CD8-positive, alpha-beta memory T cell (primary cell): ENCODE data around the gene SAMSN1. TPM values are rescaled to one million over a fixed set of nuclear protein-coding genes. Genes with fewer than 3 reads are reported as not detected.

Experiments
- CTCF ChIA-PET: fragments of 350-600 bp; sonication (Branson Sonifier 250); formaldehyde crosslinking; loops from one replicate; lab custom pipeline; 2021; ENCODE audit warnings: antibody characterized with exemption; lab: Charles Lee
- POLR2A ChIA-PET: fragments of 350-600 bp; sonication (Branson Sonifier 250); formaldehyde crosslinking; loops from one replicate; lab custom pipeline; 2021; ENCODE audit warnings: antibody characterized with exemption; lab: Charles Lee
- DNase-seq, 5 donors: peaks; one replicate each; pipeline versions ENCODE4 v3.0.0 to v3.0.0-alpha.2; 2020 to 2022; ENCODE audit warnings: mixed read lengths in 1 of 5
- H3K27ac ChIP-seq: one replicate; pipeline ENCODE4 v1.7.0; 2013; ENCODE audit warnings: low read depth, mild to moderate bottlenecking, low read length, moderate library complexity
- H3K27me3 ChIP-seq: 2 replicates; pipeline ENCODE4 v1.7.0; 2013; ENCODE audit warnings: low read length, mild to moderate bottlenecking; ENCODE audit not compliant: insufficient read depth, poor library complexity, severe bottlenecking
- H3K36me3 ChIP-seq: 2 replicates; pipeline ENCODE4 v1.7.0; 2013; ENCODE audit warnings: mild to moderate bottlenecking, low read length, moderate library complexity; ENCODE audit not compliant: insufficient read depth
- H3K4me1 ChIP-seq: 2 replicates; pipeline ENCODE4 v1.7.0; 2013; ENCODE audit warnings: mild to moderate bottlenecking, low read length, moderate library complexity; ENCODE audit not compliant: insufficient read depth
- H3K4me3 ChIP-seq: 2 replicates; pipeline ENCODE4 v1.7.0; 2013; ENCODE audit warnings: mild to moderate bottlenecking, low read length
- H3K9me3 ChIP-seq: 2 replicates; pipeline ENCODE4 v1.7.0; 2013; ENCODE audit warnings: mild to moderate bottlenecking, low read length
- H3K27ac Mint-ChIP-seq, 8 donors: one replicate each; pipeline ENCODE4 v1.8.0; 2020 to 2021; ENCODE audit warnings: mixed read lengths in 8 of 8, mild to moderate bottlenecking in 6 of 8, inconsistent platforms in 3 of 8, moderate library complexity in 3 of 8
- H3K27me3 Mint-ChIP-seq, 2 donors: one replicate each; pipeline ENCODE4 v1.8.0; 2020 to 2021; ENCODE audit warnings: mixed read lengths in 2 of 2, mild to moderate bottlenecking in 1 of 2, moderate library complexity in 1 of 2
- H3K36me3 Mint-ChIP-seq, 3 donors: one replicate each; pipeline ENCODE4 v1.8.0; 2020 to 2021; ENCODE audit warnings: mixed read lengths in 3 of 3, inconsistent platforms in 1 of 3, mild to moderate bottlenecking in 1 of 3
- H3K4me1 Mint-ChIP-seq, 3 donors: one replicate each; pipeline ENCODE4 v1.8.0; 2020 to 2021; ENCODE audit warnings: mixed read lengths in 3 of 3, inconsistent platforms in 1 of 3, mild to moderate bottlenecking in 1 of 3
- H3K4me3 Mint-ChIP-seq, 7 donors: one replicate each; pipeline ENCODE4 v1.8.0; 2020 to 2021; ENCODE audit warnings: mixed read lengths in 7 of 7, mild to moderate bottlenecking in 6 of 7, moderate library complexity in 4 of 7, inconsistent platforms in 2 of 7
- H3K9me3 Mint-ChIP-seq, 5 donors: one replicate each; pipeline ENCODE4 v1.8.0; 2020 to 2022; ENCODE audit warnings: mixed read lengths in 5 of 5, mild to moderate bottlenecking in 3 of 5, moderate library complexity in 2 of 5, inconsistent platforms in 1 of 5
- polyA plus RNA-seq: library from polyadenylated mRNA; unstranded; fragments of 300-500 nt; fragmentation: Illumina TruSeq; gene quantifications from one replicate; pipeline ENCODE4 v1.2.3, GENCODE V29; 2021
- total RNA-seq, 2 experiments: library from RNA; stranded (reverse); gene quantifications; one replicate each; pipeline ENCODE4 v1.2.3, GENCODE V29; 2021

The SAMSN1 gene
- total and polyA plus RNA-seq, 3 experiments from 2014 or later: 34.1 to 83.2 (median 82.6) TPM

DNA sequence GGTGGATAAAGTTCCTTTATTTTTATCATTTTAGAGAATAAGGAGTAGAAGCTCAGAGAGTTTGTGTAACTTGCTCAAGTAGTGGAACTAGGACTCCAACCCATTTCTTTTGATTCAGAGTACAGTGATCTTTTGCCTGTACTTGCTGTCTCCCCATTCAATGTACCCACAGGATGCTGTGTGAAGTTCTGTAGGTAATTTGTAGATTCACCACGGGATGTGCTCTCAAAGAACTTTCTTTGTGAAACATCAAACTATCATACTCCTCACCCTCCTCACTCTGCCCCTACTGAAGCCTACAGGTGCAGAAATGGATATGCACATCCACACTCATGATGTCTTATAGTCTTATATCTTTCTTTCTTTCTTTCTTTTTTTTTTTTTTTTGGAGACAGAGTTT, 97.3 kb downstream of the SAMSN1 start:
- ChIA-PET CTCF (no interaction called here), POLR2A (no interaction called here)
- Mint-ChIP-seq H3K4me3 (no peak overlapping the region), H3K4me1 (peaks cover 6 to 23% (median 22%) of the 10 kb centered on the region in 3 donors), H3K9me3 (no peaks in the 10 kb centered on the region), H3K27me3 (peaks cover 0 to 4% of the 10 kb centered on the region in 2 donors), H3K36me3 (no peaks in the 10 kb centered on the region), H3K27ac (peak overlapping the region in 1 of 8 donors; percentile 34)
- no peaks in the 10 kb centered on the region for H3K27me3 ChIP-seq
- DNase-seq: no peak
- no peaks in the 10 kb centered on the region for H3K36me3 ChIP-seq
- no peaks in the 10 kb centered on the region for H3K4me1 ChIP-seq
- no peak overlapping the region for H3K4me3 ChIP-seq
- no peak overlapping the region for H3K27ac ChIP-seq
- no peaks in the 10 kb centered on the region for H3K9me3 ChIP-seq

DNA sequence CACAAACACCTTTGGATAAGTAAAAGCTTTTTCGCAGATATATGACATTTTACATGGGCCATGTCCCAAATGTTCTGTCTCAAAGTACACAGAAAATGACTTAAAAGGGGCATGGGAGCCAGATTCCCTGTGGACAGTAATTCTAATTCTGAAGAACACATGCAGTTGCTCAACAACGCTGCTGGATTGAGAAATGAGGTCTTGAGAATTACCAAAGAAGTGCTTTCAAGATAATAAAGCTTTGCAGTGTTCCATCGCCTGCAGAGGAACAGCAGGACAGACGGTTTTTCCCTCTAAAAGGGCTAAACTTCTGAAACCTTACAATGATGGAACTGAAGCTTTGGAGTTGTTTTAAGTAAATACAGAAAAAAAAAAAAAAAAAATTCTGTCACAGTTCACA, 107.9 kb downstream of the SAMSN1 start:
- Histone ChIP-seq H3K4me3 (no peak overlapping the region), H3K27ac (no peak overlapping the region), H3K27me3 (no peaks in the 10 kb centered on the region), H3K9me3 (no peaks in the 10 kb centered on the region), H3K4me1 (no peaks in the 10 kb centered on the region), H3K36me3 (no peaks in the 10 kb centered on the region)
- peaks cover 0 to 7% of the 10 kb centered on the region in 2 donors for H3K27me3 Mint-ChIP-seq
- no peak overlapping the region for H3K4me3 Mint-ChIP-seq
- H3K27ac Mint-ChIP-seq: no peak overlapping the region
- H3K4me1 Mint-ChIP-seq: no peaks in the 10 kb centered on the region
- DNase-seq: no peak
- ChIA-PET CTCF (interaction anchor here (1.7 kb wide), 1 partner anchor 300 kb away, joined by 6 read pairs; no protein-coding TSS in a partner anchor), POLR2A (no interaction called here)
- no peaks in the 10 kb centered on the region for H3K36me3 Mint-ChIP-seq
- H3K9me3 Mint-ChIP-seq: peaks cover 0 to 4% (median 2%) of the 10 kb centered on the region in 5 donors

DNA sequence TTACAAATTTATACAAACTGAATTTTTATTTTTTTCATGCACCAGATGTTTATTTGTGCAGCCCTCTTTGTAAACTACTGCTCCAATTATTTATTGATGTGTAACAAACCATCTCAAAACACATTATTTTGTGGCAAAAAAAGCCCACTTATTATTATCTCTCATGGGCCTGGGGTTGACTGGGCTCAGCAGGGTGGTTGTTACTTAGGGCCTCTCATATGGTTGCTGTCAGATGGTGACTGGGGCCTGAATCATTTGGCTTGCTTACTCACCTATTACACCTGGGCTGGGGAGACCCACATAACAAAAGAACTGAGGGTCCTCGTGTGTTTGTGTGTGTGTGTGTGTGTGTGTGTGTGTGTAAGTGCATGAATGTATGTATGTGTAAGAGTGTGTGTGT, 110.7 kb downstream of the SAMSN1 start:
- Mint-ChIP-seq H3K27me3 (peaks cover 0 to 3% of the 10 kb centered on the region in 2 donors), H3K9me3 (peaks cover 0 to 4% (median 2%) of the 10 kb centered on the region in 5 donors), H3K4me1 (no peaks in the 10 kb centered on the region), H3K27ac (peak overlapping the region in 1 of 8 donors; percentile 1), H3K4me3 (no peak overlapping the region), H3K36me3 (no peaks in the 10 kb centered on the region)
- H3K9me3 ChIP-seq: no peaks in the 10 kb centered on the region
- H3K27ac ChIP-seq: no peak overlapping the region
- ChIA-PET POLR2A (no interaction called here), CTCF (no interaction called here)
- H3K27me3 ChIP-seq: no peaks in the 10 kb centered on the region
- no peaks in the 10 kb centered on the region for H3K4me1 ChIP-seq
- no peak for DNase-seq
- H3K36me3 ChIP-seq: no peaks in the 10 kb centered on the region
- H3K4me3 ChIP-seq: no peak overlapping the region

Other genes with a start within 250 kb of the SAMSN1 start
- gene HSPA13, start 163.2 kb downstream of the SAMSN1 start, total RNA-seq: 10 to 100 TPM; 32.7 to 36.0 TPM
- gene HSPA13, start 163.2 kb downstream of the SAMSN1 start, polyA plus RNA-seq: 14.9 TPM